IPS DF 19.7 (cell line): ENCODE data around the gene ITPRIP.

Source experiments
- DNase-seq: peaks from one replicate; pipeline ENCODE4 v3.0.0-alpha.2; 2013; ENCODE audit warnings: low read depth, low spot score

The ITPRIP gene, protein sequence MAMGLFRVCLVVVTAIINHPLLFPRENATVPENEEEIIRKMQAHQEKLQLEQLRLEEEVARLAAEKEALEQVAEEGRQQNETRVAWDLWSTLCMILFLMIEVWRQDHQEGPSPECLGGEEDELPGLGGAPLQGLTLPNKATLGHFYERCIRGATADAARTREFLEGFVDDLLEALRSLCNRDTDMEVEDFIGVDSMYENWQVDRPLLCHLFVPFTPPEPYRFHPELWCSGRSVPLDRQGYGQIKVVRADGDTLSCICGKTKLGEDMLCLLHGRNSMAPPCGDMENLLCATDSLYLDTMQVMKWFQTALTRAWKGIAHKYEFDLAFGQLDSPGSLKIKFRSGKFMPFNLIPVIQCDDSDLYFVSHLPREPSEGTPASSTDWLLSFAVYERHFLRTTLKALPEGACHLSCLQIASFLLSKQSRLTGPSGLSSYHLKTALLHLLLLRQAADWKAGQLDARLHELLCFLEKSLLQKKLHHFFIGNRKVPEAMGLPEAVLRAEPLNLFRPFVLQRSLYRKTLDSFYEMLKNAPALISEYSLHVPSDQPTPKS

GRCh38 chr10:104337985-104338735 lies at the start of gene ITPRIP:
Gene ITPRIP (minus strand): TSS chr10:104338465. CDS start chr10:104316051, 22,414 bp downstream.
- DNase-seq, result no peak

- no peak for DNase-seq
Measured at GRCh38 chr10:104387130-104387888, 49.0 kb upstream of the ITPRIP start.

- DNase-seq, result no peak
Measured at GRCh38 chr10:104380336-104380735, 42.1 kb upstream of the ITPRIP start.

- no peak for DNase-seq
Measured at GRCh38 chr10:104376784-104377300, 38.6 kb upstream of the ITPRIP start.

DNA sequence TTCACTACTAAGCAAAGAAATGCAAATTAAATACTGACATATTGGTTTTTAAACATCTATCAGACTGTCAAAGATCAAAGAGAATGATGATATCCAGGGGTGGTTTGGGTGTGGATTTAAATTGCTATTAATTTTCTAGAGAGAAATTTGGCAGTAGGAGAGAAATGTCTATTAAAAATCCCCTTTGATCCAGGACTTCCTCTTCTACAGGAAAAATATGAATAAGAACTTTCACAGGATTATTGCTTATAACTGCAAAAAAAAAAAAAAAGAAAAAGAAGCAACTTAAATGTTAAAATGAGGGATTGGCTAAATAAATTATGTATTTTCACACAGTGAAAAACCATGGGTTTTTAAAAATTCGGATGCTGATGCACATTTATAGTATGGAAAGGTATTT lies 36.3 kb upstream of the ITPRIP start:
- no peak for DNase-seq

GRCh38 chr10:104371753-104372152 lies 33.5 kb upstream of the ITPRIP start:
- no peak for DNase-seq

- no peak for DNase-seq
Measured at GRCh38 chr10:104368381-104368780, 30.1 kb upstream of the ITPRIP start.

GRCh38 chr10:104367904-104368303 lies 29.6 kb upstream of the ITPRIP start:
- DNase-seq, result no peak

DNA sequence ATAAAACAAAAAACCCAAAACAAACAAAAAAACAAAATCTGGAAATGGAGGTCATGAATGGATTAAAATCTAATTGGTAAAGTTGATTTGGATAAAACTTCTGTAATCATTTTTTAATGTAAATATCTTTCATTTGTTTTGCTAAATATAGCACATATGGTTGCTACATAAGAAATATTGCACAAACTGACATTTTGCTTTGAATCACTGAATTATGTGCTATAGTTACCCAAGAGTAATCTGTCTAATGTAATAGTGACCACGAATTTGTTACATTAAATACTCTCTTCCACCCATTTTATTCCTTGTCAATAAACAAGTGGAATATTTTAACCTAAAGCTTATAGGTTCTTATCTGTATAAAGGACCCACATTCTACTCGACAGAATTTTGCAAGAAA lies 21.5 kb upstream of the ITPRIP start:
- DNase-seq, result no peak

DNA sequence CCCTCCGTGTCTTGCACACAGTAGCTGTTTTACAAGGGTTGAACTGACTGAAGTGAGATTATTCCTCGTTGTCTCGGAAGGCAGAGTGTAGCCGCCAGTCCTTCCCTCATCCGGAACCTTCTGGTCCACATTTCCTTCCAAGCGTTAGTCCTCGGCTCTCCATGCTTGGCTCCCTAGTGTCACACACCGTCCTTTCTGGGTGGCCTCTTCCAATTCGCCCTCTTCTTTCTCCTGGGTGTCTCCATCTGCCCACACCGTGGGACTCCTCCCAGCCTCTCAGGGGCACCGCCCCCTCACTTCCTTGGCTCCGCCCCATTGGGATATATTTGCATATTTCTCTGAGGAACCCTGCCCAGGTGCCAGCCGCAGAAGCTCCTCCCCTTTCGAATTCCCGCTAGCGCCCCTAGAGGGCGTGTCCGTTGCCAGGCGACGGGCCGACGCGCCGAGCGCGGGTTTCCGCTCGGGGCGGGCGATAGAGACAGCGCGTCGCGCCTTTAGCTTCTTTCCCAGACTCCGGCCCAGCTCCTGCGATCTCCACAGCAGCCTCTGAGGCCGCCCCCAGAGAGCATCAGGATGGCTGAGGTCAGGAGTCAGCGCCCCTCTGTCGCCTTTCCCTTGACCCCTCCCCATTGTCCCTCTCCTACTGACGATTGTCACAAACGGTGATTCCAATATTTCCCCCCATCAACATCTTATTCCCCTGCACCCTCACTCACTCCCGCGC lies 15.2 kb upstream of the ITPRIP start, which contains the start of gene CFAP58:
TSS of gene CFAP58 (plus strand) at position 509 of the 724 bp plus-strand sequence. CDS start at position 574, 65 bp downstream.
- no peak for DNase-seq

GRCh38 chr10:104351919-104352318 lies 13.7 kb upstream of the ITPRIP start:
- DNase-seq, result no peak

DNA sequence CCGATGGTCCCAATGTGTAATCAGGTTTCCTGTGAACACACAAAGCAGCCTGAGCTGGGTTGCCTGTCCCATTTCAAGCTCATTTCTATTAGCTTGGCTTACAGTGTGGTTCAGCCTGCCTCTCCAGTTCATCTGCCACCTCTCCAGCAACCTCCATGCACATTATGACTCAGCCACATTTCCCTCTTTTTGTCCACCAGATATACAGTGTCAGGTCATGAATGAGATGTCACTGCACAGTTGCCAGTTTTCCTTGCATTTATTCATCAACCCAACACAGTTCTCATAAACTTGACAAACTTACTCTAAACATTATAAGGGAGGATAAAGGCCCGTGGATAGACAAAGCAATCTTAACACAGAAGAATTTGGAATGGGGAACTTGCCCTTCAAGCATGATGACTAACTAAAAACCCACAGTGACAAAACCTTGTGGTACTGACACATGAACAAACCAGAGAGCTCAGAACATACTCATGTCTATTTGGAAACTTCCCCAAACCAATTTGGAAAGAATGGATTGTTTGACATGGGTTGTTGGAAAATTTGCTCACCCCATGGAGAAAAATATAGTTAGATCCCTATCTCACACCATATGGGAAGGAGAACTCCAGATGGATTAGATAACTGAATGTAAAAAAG lies 12.9 kb upstream of the ITPRIP start:
- no peak for DNase-seq

DNA sequence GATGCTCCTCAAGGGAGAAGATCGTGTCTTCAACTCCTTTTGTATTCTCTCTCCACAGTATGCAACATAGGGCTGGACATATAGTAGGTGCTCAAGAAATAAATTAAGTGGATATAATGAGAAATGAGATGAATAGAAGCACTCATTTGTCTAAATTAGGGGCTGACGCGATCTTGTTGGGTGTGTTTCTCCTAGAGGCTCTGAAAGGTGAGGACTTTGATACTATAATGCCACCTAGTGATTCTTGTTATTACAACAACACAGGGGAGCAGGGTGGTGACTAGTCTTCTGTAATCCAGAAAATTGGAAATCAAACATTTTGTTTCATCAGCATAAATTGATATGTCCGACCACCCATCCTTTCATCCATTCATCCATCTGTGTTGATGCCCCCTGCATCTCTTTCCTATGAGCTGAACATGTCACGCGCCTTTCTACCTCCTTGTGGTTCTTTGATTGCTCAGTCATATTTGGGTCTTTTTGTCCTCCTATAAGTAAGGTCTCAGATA lies 11.9 kb upstream of the ITPRIP start:
- no peak for DNase-seq

- no peak for DNase-seq
Measured at GRCh38 chr10:104349623-104350126, 11.4 kb upstream of the ITPRIP start.

DNA sequence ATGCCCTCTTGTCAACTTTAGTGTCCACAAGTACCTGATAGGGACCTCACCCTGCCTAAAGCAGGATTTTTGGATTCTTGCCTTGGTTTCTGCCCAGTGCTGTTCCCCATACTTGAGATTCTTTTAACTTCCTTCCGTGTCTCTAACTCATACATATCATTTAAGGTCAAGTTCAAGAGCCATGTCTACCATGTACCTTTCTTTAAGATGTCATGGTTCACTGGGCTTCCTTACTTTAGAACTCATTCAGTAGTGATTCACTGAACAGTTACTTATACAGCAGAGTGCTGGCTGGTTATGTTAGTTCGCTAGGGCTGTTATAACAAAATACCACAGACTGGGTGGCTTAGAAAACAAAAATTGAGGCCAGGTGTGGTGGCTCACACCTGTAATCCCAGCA lies 10.3 kb upstream of the ITPRIP start:
- no peak for DNase-seq

DNA sequence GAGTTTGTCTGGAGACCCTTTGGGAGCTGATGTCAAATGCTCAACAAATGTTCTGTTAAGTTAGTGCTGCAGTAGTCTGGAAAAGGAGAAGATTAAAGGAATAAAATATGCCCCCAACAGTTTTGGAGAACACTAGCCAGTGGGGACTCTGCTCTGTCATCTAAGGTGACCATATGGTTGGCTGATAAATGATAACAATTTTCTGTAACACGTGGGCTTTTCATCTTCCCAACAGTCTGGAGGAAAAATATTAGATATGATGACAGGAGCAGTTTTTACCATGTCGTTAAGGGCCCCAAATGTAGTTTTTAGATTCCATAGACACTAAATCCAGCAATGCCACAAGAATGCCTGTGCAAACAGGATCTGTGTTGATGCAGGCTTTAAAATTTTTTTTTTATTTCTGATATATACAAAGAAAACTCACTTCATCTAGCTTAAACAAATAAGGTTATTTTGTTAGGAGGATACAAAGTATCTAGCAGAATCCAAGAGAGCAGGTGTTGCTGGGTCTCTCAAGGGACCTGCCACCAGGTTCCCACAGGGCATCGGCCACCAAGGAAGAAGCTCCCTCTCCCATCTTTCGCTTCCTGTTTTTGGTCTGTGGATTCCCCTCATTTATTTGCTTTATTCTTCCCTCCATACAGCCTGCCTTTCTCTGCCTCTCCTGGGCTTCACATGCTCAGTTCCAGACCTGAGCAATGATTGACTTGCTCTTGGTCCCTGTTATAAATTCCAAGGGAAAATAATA lies 9.2 kb upstream of the ITPRIP start:
- no peak for DNase-seq

DNA sequence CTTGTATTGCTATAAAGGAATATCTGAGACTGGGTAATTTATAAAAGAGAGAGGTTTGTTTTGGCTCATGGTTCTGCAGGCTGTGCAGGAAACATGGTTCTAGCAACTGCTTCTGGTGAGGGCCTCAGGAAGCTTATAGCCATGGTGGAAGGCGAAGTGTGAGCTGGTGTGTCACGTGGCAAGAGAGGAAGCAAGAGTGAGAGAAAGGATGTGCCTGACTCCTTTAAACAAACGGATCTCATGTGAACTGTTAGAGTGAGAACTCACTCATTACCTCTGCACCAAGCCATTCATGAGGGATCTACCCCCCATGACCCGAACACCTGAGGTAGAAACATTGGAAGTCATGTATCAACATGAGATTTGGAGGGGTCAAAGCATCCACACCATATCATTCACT lies 7.7 kb upstream of the ITPRIP start:
- DNase-seq, result no peak

- no peak for DNase-seq
Measured at GRCh38 chr10:104345515-104345914, 7.2 kb upstream of the ITPRIP start.

DNA sequence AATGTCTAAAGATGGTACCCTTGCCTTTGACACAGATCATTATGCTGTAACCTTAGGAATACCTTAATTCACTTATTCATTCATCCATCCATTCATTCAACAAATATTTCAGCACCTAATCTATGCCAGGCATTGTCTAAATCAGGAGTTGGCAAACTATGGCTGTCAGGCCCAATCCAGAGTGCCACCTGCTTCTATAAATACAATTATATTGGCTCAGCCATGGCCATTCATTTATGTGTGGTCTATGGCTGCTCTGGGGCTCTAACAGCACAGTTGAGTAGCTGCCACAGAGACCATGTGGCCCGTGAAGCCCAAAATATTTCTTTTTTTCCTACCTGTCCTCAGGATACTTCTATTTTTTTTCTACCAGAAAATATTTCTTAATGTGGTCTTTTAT lies 6.0 kb upstream of the ITPRIP start:
- DNase-seq, result no peak
